Measurements from ENCODE around the gene PPP1R2B.

DNA sequence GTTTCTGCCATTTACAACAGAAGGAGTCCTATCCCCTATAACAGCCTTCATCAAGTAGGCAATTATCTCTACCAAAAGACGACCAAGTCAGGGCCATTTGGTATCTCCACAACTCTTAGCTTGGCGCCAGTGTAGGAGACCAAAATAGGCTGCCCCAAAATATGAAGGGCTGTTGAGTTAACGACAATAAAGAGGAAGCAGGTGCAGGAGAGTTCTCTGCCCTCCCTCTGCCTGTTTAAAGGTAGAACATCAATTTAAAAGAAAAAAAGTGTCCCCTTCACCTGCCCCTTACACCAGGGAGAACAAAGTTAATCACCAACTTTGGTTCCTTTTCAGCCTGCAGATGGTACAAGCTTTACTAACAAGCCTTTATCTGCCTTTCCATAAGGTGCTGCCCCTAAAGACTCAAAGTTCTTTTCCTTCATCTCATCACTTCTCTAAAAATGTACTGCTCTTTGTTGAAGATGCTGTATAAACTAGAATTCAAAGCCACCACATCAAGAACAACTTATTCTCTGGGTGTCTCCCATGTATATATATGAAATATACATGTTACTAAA, 33.3 kb downstream of the PPP1R2B start:
- TF ChIP-seq ARNT (IDR thresholded peaks at IDR 0.05) (no peak), TARDBP (IDR thresholded peaks at IDR 0.05) (no peak), L3MBTL2 (conservative IDR thresholded peaks at IDR 0.05) (no peak), FOXA1 (IDR thresholded peaks at IDR 0.05) (no peak), HDGF (IDR thresholded peaks at IDR 0.05; ENCODE audit: borderline replicate concordance) (no peak)
